Neuronal stem cell (in vitro differentiated cells): Measurements from ENCODE around the gene PLGLB1. TPM values are rescaled to one million over a fixed set of nuclear protein-coding genes. Genes with fewer than 3 reads are reported as not detected.
"Not testable (repeated sequence)": the region's sequence is repeated elsewhere in the genome, so short reads cannot be mapped to it uniquely, and the experiment has no call there.

Experiments
- DNase-seq: peaks from one replicate; pipeline ENCODE4 v3.0.0-alpha.2; 2013; ENCODE audit warnings: low spot score
- H2AFZ ChIP-seq: one replicate; pipeline ENCODE4 v1.6.1; 2013; ENCODE audit warnings: mild to moderate bottlenecking, low read length, inconsistent platforms
- H2AK5ac ChIP-seq: 2 replicates; pipeline ENCODE4 v1.6.1; 2013; ENCODE audit warnings: low read depth, mild to moderate bottlenecking, inconsistent platforms, low read length, moderate library complexity, mixed read lengths
- H2BK120ac ChIP-seq: 2 replicates; pipeline ENCODE4 v1.6.1; 2013; ENCODE audit warnings: low read depth, mild to moderate bottlenecking, inconsistent platforms, low read length, moderate library complexity, mixed read lengths
- H2BK12ac ChIP-seq: one replicate; pipeline ENCODE4 v1.6.1; 2013; ENCODE audit warnings: low read length, inconsistent platforms
- H2BK15ac ChIP-seq: 2 replicates; pipeline ENCODE4 v1.6.1; 2013; ENCODE audit warnings: mild to moderate bottlenecking, low read length, inconsistent platforms, mixed read lengths
- H2BK5ac ChIP-seq: one replicate; pipeline ENCODE4 v1.6.1; 2013; ENCODE audit warnings: inconsistent platforms, mild to moderate bottlenecking, low read length, moderate library complexity
- H3K14ac ChIP-seq: one replicate; pipeline ENCODE4 v1.6.1; 2013; ENCODE audit warnings: low read length, inconsistent platforms
- H3K18ac ChIP-seq: 2 replicates; pipeline ENCODE4 v1.6.1; 2013; ENCODE audit warnings: low read length, inconsistent platforms
- H3K23ac ChIP-seq: 2 replicates; pipeline ENCODE4 v1.6.1; 2013; ENCODE audit warnings: low read depth, mild to moderate bottlenecking, mixed read lengths, low read length, inconsistent platforms; ENCODE audit not compliant: poor library complexity
- H3K27ac ChIP-seq: replicated peaks from 3 replicates; pipeline ENCODE4 v1.5.1; 2013; ENCODE audit warnings: low read length, inconsistent platforms
- H3K27me3 ChIP-seq, 3 experiments: 2 replicates each; pipeline ENCODE4 v1.6.1; 2013; ENCODE audit warnings: low read length in 3 of 3, mild to moderate bottlenecking in 2 of 3, inconsistent platforms in 1 of 3, low read depth in 1 of 3, mixed read lengths in 1 of 3, moderate library complexity in 1 of 3; ENCODE audit not compliant: control insufficient read depth in 3 of 3, insufficient read depth in 3 of 3
- H3K36me3 ChIP-seq, 2 donors: replicated peaks in 1 of 2; 2 replicates each; pipeline ENCODE4 v1.6.1; 2013; ENCODE audit warnings: low read length in 2 of 2; ENCODE audit not compliant: control insufficient read depth in 2 of 2, insufficient read depth in 2 of 2
- H3K4ac ChIP-seq: 2 replicates; pipeline ENCODE4 v1.6.1; 2013; ENCODE audit warnings: inconsistent platforms, mild to moderate bottlenecking, low read length, moderate library complexity
- H3K4me1 ChIP-seq, 2 donors: 1 replicate in 1 of 2; 2 replicates in 1 of 2; pipeline ENCODE4 v1.6.1; 2013; ENCODE audit warnings: low read length in 2 of 2, low read depth in 1 of 2; ENCODE audit not compliant: control insufficient read depth in 2 of 2, insufficient read depth in 1 of 2
- H3K4me2 ChIP-seq: one replicate; pipeline ENCODE4 v1.6.1; 2013; ENCODE audit warnings: mild to moderate bottlenecking, low read length, inconsistent platforms; ENCODE audit not compliant: insufficient read depth, poor library complexity, severe bottlenecking
- H3K4me3 ChIP-seq, 2 donors: 2 replicates each; pipeline ENCODE4 v1.5.1; 2013; ENCODE audit warnings: low read length in 2 of 2, mild to moderate bottlenecking in 2 of 2, inconsistent platforms in 1 of 2, moderate library complexity in 1 of 2
- H3K79me1 ChIP-seq: one replicate; pipeline ENCODE4 v1.6.1; 2013; ENCODE audit warnings: low read depth, mild to moderate bottlenecking, inconsistent platforms, low read length, moderate library complexity
- H3K9ac ChIP-seq: one replicate; pipeline ENCODE4 v1.6.1; 2013; ENCODE audit warnings: mild to moderate bottlenecking, low read depth, low read length, inconsistent platforms; ENCODE audit not compliant: poor library complexity
- H3K9me3 ChIP-seq, 2 donors: replicated peaks in 1 of 2; 2 replicates each; pipeline versions ENCODE3 to v1.6.1; 2013; ENCODE audit warnings: low read length in 2 of 2, mild to moderate bottlenecking in 2 of 2, inconsistent platforms in 1 of 2, low read depth in 1 of 2, mixed read lengths in 1 of 2, moderate library complexity in 1 of 2; ENCODE audit not compliant: control insufficient read depth in 2 of 2, insufficient read depth in 1 of 2
- H4K8ac ChIP-seq: one replicate; pipeline ENCODE4 v1.6.1; 2013; ENCODE audit warnings: low read depth, mild to moderate bottlenecking, inconsistent platforms, low read length, moderate library complexity
- H4K91ac ChIP-seq: one replicate; pipeline ENCODE4 v1.6.1; 2013; ENCODE audit warnings: low read length, low read depth, mild to moderate bottlenecking, inconsistent platforms; ENCODE audit not compliant: poor library complexity
- WGBS, 2 donors: extraction: QIAGEN DNeasy Blood & Tissue Kit; methylation state at CpG; one replicate each; pipeline ENCODE4 v1.1.7; 2013; ENCODE audit warnings: missing lambda C conversion rate in 2 of 2, mixed read lengths in 1 of 2; ENCODE audit not compliant: insufficient read length in 2 of 2, insufficient replicate concordance in 1 of 2; ENCODE audit errors: extremely low coverage in 2 of 2; 5-methylcytosine and 5-hydroxymethylcytosine counted together
- small RNA-seq: library from polyadenylated mRNA; stranded (forward); fragments of <200 nt; extraction: miRNeasy Mini kit (QIAGEN cat#:217004); gene quantifications from one replicate; pipeline ENCODE3, GENCODE V24; 2013; ENCODE audit not compliant: insufficient read depth

Gene PLGLB1

DNA sequence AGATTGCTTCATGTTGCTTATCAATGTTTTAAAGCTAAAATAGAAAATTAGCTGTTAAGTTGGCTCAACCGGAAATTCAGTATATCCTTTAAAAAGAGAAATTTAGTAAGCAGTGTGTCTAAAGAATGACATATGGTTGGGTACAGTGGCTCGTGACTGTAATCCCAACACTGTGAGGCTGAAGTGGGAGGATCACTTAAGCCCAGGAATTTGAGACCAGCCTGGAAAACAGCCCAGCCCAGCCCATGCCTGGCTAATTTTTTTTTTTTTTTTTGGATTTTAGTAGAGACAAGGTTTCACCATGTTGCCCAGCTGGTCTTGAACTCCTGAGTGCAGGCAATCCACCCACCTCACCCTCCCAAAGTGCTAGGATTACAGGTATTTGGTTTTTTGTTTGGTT lies 17.2 kb downstream of the PLGLB1 start:
- not testable (repeated sequence) for H2BK15ac ChIP-seq, H2AFZ ChIP-seq, H3K4me1 ChIP-seq, H3K4ac ChIP-seq, H4K8ac ChIP-seq, H3K9me3 ChIP-seq, H3K9ac ChIP-seq, H2BK5ac ChIP-seq, DNase-seq, H3K14ac ChIP-seq, H3K4me2 ChIP-seq, H3K27me3 ChIP-seq, H3K23ac ChIP-seq, H2AK5ac ChIP-seq, H2BK120ac ChIP-seq, H3K18ac ChIP-seq, H3K27ac ChIP-seq, H4K91ac ChIP-seq, H3K4me3 ChIP-seq, H3K36me3 ChIP-seq, H3K79me1 ChIP-seq, H2BK12ac ChIP-seq
- WGBS, 2 donors = no CpG with 5 or more reads among the region's 2 CpGs

Small RNA genes lying within 50 kb of the gene (small RNA-seq; reads per million reads assigned to genes)
- not detected for gene AC125232.1
